H1 (cell line): Measurements from ENCODE around the gene LHFPL2. TPM values are rescaled to one million over a fixed set of nuclear protein-coding genes. Genes with fewer than 3 reads are reported as not detected.

ENCODE experiments used
- ATF3 ChIP-seq: IDR thresholded peaks from 2 replicates; pipeline ENCODE4 v1.6.1; 2011; ENCODE audit warnings: low read depth, mild to moderate bottlenecking, low read length; ENCODE audit not compliant: insufficient read depth
- BCL11A ChIP-seq, 2 experiments: IDR thresholded peaks; one replicate each; pipeline ENCODE4 v1.6.1; 2011; ENCODE audit warnings: low read depth in 2 of 2, low read length in 2 of 2, mild to moderate bottlenecking in 2 of 2
- CHD1 ChIP-seq: IDR thresholded peaks from 2 replicates; pipeline ENCODE4 v1.6.1; 2012; ENCODE audit warnings: low read depth, low read length, improper control_type of control experiment
- CTBP2 ChIP-seq: IDR thresholded peaks from 2 replicates; pipeline ENCODE4 v1.7.0; 2011; ENCODE audit warnings: borderline replicate concordance, mild to moderate bottlenecking, moderate library complexity, mixed read lengths, low read length; ENCODE audit not compliant: insufficient read depth, insufficient read length
- GABPA ChIP-seq: IDR thresholded peaks from 2 replicates; pipeline ENCODE4 v1.6.1; 2011; ENCODE audit warnings: mild to moderate bottlenecking, low read length, moderate library complexity, borderline replicate concordance; ENCODE audit not compliant: insufficient read depth
- HDAC6 ChIP-seq: IDR thresholded peaks from one replicate; pipeline ENCODE4 v1.7.1; 2012; ENCODE audit warnings: low read depth, mild to moderate bottlenecking, inconsistent platforms, low read length, moderate library complexity
- JUN ChIP-seq: IDR thresholded peaks from 2 replicates; pipeline ENCODE4 v1.6.1; 2011; ENCODE audit warnings: low read depth, mild to moderate bottlenecking, improper control_type of control experiment, low read length
- NRF1 ChIP-seq: IDR thresholded peaks from 2 replicates; pipeline ENCODE4 v1.6.1; 2011; ENCODE audit warnings: mild to moderate bottlenecking, low read depth, low read length, improper control_type of control experiment
- RXRA ChIP-seq: IDR thresholded peaks from 2 replicates; pipeline ENCODE4 v1.6.1; 2011; ENCODE audit warnings: low read depth, mild to moderate bottlenecking, low read length, moderate library complexity; ENCODE audit not compliant: insufficient read depth
- TAF7 ChIP-seq: optimal IDR thresholded peaks from 2 replicates; pipeline ENCODE3; 2011; ENCODE audit warnings: low read depth, mild to moderate bottlenecking, inconsistent platforms, low read length, moderate library complexity, borderline replicate concordance
- polyA plus RNA-seq, 7 experiments: library from polyadenylated mRNA; depleted of rRNA in 3 of 7; stranded (reverse) in 5 of 7; unstranded in 2 of 7; fragments of >200 nt in 5 of 7; fragments of 200-250 nt in 2 of 7; gene quantifications; 1 replicate in 5 of 7; 2 replicates in 1 of 7; 4 replicates in 1 of 7; pipeline versions ENCODE4 v1.2.1 to v1.2.3, GENCODE V29; 2011 to 2013; ENCODE audit warnings: missing spikeins in 2 of 7, mixed read lengths in 2 of 7
- total RNA-seq: library from RNA; stranded (reverse); fragmentation: NEBNext Ultra II Directional; extraction: Animal tissue kit (Norgen Biotek cat#: 25700); gene quantifications from 2 replicates; pipeline ENCODE4 v1.2.1, GENCODE V29; 2021

LHFPL2 gene
- total and polyA plus RNA-seq, 2 of the 8 experiments (the other 6 are each of a cell fraction or from before 2014, with no cell fraction given) = 9.6 to 43.0 TPM

- TF ChIP-seq NRF1 (no peak), JUN (no peak), HDAC6 (no peak), GABPA (no peak), RXRA (no peak), CTBP2 (no peak), BCL11A (IDR thresholded peaks at IDR 0.05; ENCODE audit: low read depth in 2 of 2, low read length in 2 of 2) (no peak), CHD1 (no peak), TAF7 (no peak), ATF3 (no peak)
These were observed 139.3 kb downstream of the LHFPL2 start (continued) for GRCh38 chr5:78509145-78509865.
